K562 (cell line): ENCODE data around the gene AHCYL1. TPM values are rescaled to one million over a fixed set of nuclear protein-coding genes. Genes with fewer than 3 reads are reported as not detected.

Experiments used
- ATAC-seq: fragments of 200-7000 bp; cut with Tn5 transposase; 3 replicates; pipeline ENCODE4 v1.9.1; 2020; ENCODE audit warnings: moderate library complexity
- BruUV-seq: library from RNA; stranded (reverse); fragments of 400-500 nt; replicated peaks from 2 replicates; lab custom pipeline; 2021; lab: Mats Ljungman, UMichigan
- CTCF ChIA-PET: fragments of 300-600 bp; formaldehyde crosslinking; extraction: SDS; loops from one replicate; lab custom pipeline; 2021; ENCODE audit warnings: low intra/inter-chr PET ratio; lab: Yijun Ruan, JAX
- POLR2A ChIA-PET: fragments of 300-600, 350-650 bp; sonication (Branson Sonifier 250); formaldehyde crosslinking; extraction: SDS; loops from one replicate; lab custom pipeline; 2021; ENCODE audit warnings: antibody characterized with exemption, inconsistent platforms; lab: Yijun Ruan, JAX
- DNase-seq, 4 experiments: peaks; one replicate each; pipeline versions ENCODE4 v3.0.0 to v3.0.0-alpha.2; 2011 to 2018; ENCODE audit warnings: low spot score in 3 of 4, mixed read lengths in 3 of 4; ENCODE audit errors: extremely low read depth in 1 of 4
- FAIRE-seq: peaks from 2 replicates; lab custom pipeline; 2011; peaks lifted over from hg19 to GRCh38; lab: Jason Lieb, UNC
- H2AFZ ChIP-seq: 2 replicates; pipeline ENCODE4 v1.6.0; 2011; ENCODE audit warnings: low read depth, low read length, control low read depth, inconsistent platforms
- H3K27ac ChIP-seq: fragments of 200-600 bp; 3 replicates; pipeline ENCODE4 v1.8.0; 2011; ENCODE audit warnings: low read depth, mild to moderate bottlenecking, control low read depth, inconsistent platforms, low read length, moderate library complexity, mixed read lengths; ENCODE audit errors: extremely low read depth
- H3K27me3 ChIP-seq, 2 experiments: fragments of 300-600 bp in 1 of 2; 2 replicates in 1 of 2; 3 replicates in 1 of 2; pipeline versions ENCODE4 v1.6.0 to v1.8.0; 2011; ENCODE audit warnings: inconsistent platforms in 2 of 2, low read length in 2 of 2, mild to moderate bottlenecking in 1 of 2, mixed read lengths in 1 of 2, moderate library complexity in 1 of 2; ENCODE audit not compliant: control insufficient read depth in 2 of 2, insufficient read depth in 2 of 2
- H3K36me3 ChIP-seq: fragments of 300-600 bp; 3 replicates; pipeline ENCODE4 v1.8.0; 2011; ENCODE audit warnings: mild to moderate bottlenecking, low read length, inconsistent platforms; ENCODE audit not compliant: control insufficient read depth, insufficient read depth
- H3K4me1 ChIP-seq, 2 experiments: fragments of 200-600 bp in 1 of 2; replicated peaks in 1 of 2; 2 replicates in 1 of 2; 3 replicates in 1 of 2; pipeline versions ENCODE4 v1.5.1 to v1.8.0; 2011; ENCODE audit warnings: inconsistent platforms in 2 of 2, low read length in 2 of 2, mild to moderate bottlenecking in 1 of 2, mixed read lengths in 1 of 2, moderate library complexity in 1 of 2; ENCODE audit not compliant: control insufficient read depth in 2 of 2, insufficient read depth in 2 of 2
- H3K4me2 ChIP-seq: 2 replicates; pipeline ENCODE4 v1.6.1; 2011; ENCODE audit warnings: low read length, control low read depth, inconsistent platforms, mixed read lengths; ENCODE audit not compliant: insufficient read depth
- H3K4me3 ChIP-seq: fragments of 200-600 bp; sonication (generic), shearing (Covaris generic); 2 replicates; pipeline ENCODE4 v1.5.1; 2016; ENCODE audit warnings: control low read depth, inconsistent platforms
- H3K79me2 ChIP-seq: fragments of 200-600 bp; 3 replicates; pipeline ENCODE4 v1.8.0; 2011; ENCODE audit warnings: low read length, inconsistent platforms; ENCODE audit not compliant: control insufficient read depth, insufficient read depth
- H3K9ac ChIP-seq, 2 experiments: 2 replicates each; pipeline versions ENCODE4 v1.6.0 to v1.6.1; 2011; ENCODE audit warnings: low read depth in 2 of 2, low read length in 2 of 2, control low read depth in 1 of 2, inconsistent platforms in 1 of 2, mild to moderate bottlenecking in 1 of 2, mixed read lengths in 1 of 2; ENCODE audit not compliant: insufficient read depth in 1 of 2
- H3K9me1 ChIP-seq: one replicate; pipeline ENCODE4 v1.6.0; 2011; ENCODE audit warnings: inconsistent platforms, mild to moderate bottlenecking, low read length, moderate library complexity; ENCODE audit not compliant: control insufficient read depth, insufficient read depth
- H3K9me3 ChIP-seq: replicated peaks from 2 replicates; pipeline ENCODE4 v1.5.1; 2011; ENCODE audit warnings: low read depth, low read length, inconsistent platforms; ENCODE audit not compliant: control insufficient read depth, insufficient read depth
- H4K20me1 ChIP-seq: replicated peaks from 2 replicates; pipeline ENCODE4 v1.6.1; 2011; ENCODE audit warnings: low read length, inconsistent platforms, mixed read lengths; ENCODE audit not compliant: control insufficient read depth, insufficient read depth
- BCOR ChIP-seq: fragments of 450-650 bp; IDR thresholded peaks from 2 replicates; pipeline ENCODE4 v1.6.1; 2016
- CHD2 ChIP-seq: IDR thresholded peaks from 2 replicates; pipeline ENCODE4 v1.6.1; 2011; ENCODE audit warnings: low read depth, low read length
- E2F3 ChIP-seq: fragments of 250-450 bp; sonication (Bioruptor Pico); IDR thresholded peaks from 2 replicates; pipeline ENCODE4 v1.4.0; 2020; ENCODE audit warnings: mild to moderate bottlenecking
- HES1 ChIP-seq: fragments of 450-650 bp; IDR thresholded peaks from 2 replicates; pipeline ENCODE4 v1.6.1; 2016; ENCODE audit warnings: low read depth, mild to moderate bottlenecking, moderate library complexity
- HNRNPUL1 ChIP-seq: fragments of 200-400 bp; formaldehyde crosslinking; IDR thresholded peaks from 2 replicates; pipeline ENCODE4 v1.6.1; 2017; ENCODE audit warnings: low read length
- KLF10 ChIP-seq: fragments of 250-450 bp; sonication (Bioruptor Pico); IDR thresholded peaks from 2 replicates; pipeline ENCODE4 v1.6.1; 2021; ENCODE audit warnings: matching md5 sums
- MTA2 ChIP-seq: fragments of 450-650 bp; IDR thresholded peaks from 2 replicates; pipeline ENCODE4 v1.6.1; 2016; ENCODE audit warnings: low read depth
- NCOA2 ChIP-seq, 2 experiments: fragments of 450-650 bp; IDR thresholded peaks; 2 replicates each; pipeline ENCODE4 v1.6.1; 2018; ENCODE audit warnings: mild to moderate bottlenecking in 2 of 2, moderate library complexity in 1 of 2; ENCODE audit not compliant: partially characterized antibody in 2 of 2
- RBM14 ChIP-seq: fragments of 200-400 bp; formaldehyde crosslinking; IDR thresholded peaks from 2 replicates; pipeline ENCODE4 v1.6.1; 2018; ENCODE audit warnings: low read depth, mild to moderate bottlenecking, low read length, moderate library complexity, borderline replicate concordance; ENCODE audit not compliant: insufficient read depth
- SMC3 ChIP-seq: conservative IDR thresholded peaks from 2 replicates; pipeline ENCODE4 v1.6.1; 2011; ENCODE audit warnings: low read depth, low read length, improper control_type of control experiment; ENCODE audit not compliant: insufficient read depth
- TARDBP ChIP-seq: fragments of 450-650 bp; IDR thresholded peaks from 2 replicates; pipeline ENCODE4 v1.6.1; 2016
- ZMIZ1 ChIP-seq, 2 experiments: fragments of 150-350 bp in 1 of 2; IDR thresholded peaks; 2 replicates each; pipeline ENCODE4 v1.6.1; 2012 to 2016; ENCODE audit warnings: low read depth in 2 of 2, low read length in 2 of 2, mild to moderate bottlenecking in 1 of 2, moderate library complexity in 1 of 2
- WGBS: fragments of 100-300 bp; shearing (Covaris generic); methylation state at CpG from one replicate; pipeline ENCODE4 v1.1.6; 2016; ENCODE audit warnings: low coverage, mixed read lengths; ENCODE audit not compliant: insufficient coverage; ENCODE audit errors: missing lambda C conversion rate; 5-methylcytosine and 5-hydroxymethylcytosine counted together
- in situ Hi-C: fragments of 300-500 bp; cut with MboI; formaldehyde crosslinking; loops from 4 replicates; pipeline ENCODE4 v1.15.0; 2018; ENCODE audit warnings: inconsistent platforms, mixed read lengths
- intact Hi-C: fragments of 100-400 bp; cut with micrococcal nuclease; formaldehyde crosslinking; loops from 2 replicates; pipeline ENCODE4 v1.14.2; 2022
- polyA plus RNA-seq, 8 experiments: library from polyadenylated mRNA; depleted of rRNA in 4 of 8; stranded (reverse) in 5 of 8; unstranded in 3 of 8; fragments of >200 nt; fragmentation: Nextera tagmentation in 2 of 8; fragmentation: Illumina TruSeq in 1 of 8; extraction: Ambion mirVana in 2 of 8; extraction: Trizol in 1 of 8; gene quantifications; 2 replicates each; pipeline versions ENCODE4 v1.2.1 to v1.2.3, GENCODE V29; 2011 to 2014; ENCODE audit warnings: inconsistent platforms in 1 of 8, missing spikeins in 1 of 8
- total RNA-seq, 7 experiments: library from RNA; depleted of rRNA in 6 of 7; stranded (reverse); fragments of >200 nt in 6 of 7; fragmentation: Illumina TruSeq in 2 of 7; extraction: Trizol in 2 of 7; gene quantifications; 2 replicates each; pipeline versions ENCODE4 v1.2.1 to v1.2.3, GENCODE V29; 2011 to 2021; ENCODE audit warnings: low replicate concordance in 1 of 7

The AHCYL1 gene
- total and polyA plus RNA-seq, 9 of the 15 experiments (the other 6 are each of a cell fraction or from before 2014, with no cell fraction given), result 27.3 to 118 (median 44.5) TPM

- peaks cover 4% of the 10 kb centered on the region; the same call in 2 of the 3 replicates for H3K79me2 ChIP-seq
- H3K9me3 ChIP-seq, result no peaks in the 10 kb centered on the region
- H3K36me3 ChIP-seq, result peaks cover 82% of the 10 kb centered on the region
- WGBS, result 81% methylated on average over 6 of the region's 6 CpGs
- H3K9ac ChIP-seq, result no peak overlapping the region
- no peaks in the 10 kb centered on the region for H3K4me1 ChIP-seq
- no peaks in the 10 kb centered on the region for H3K27me3 ChIP-seq
- H3K4me2 ChIP-seq, result no peak overlapping the region
- no peaks in the 10 kb centered on the region for H4K20me1 ChIP-seq
- intact Hi-C loops, result no loop called here
- in situ Hi-C loops, result loop anchor here (10.0 kb wide), 1 partner anchor 367 kb away; no protein-coding TSS in a partner anchor
- ATAC-seq, result no peak
- TF ChIP-seq SMC3 (no peak), HNRNPUL1 (no peak), NCOA2 (IDR thresholded peaks at IDR 0.05; ENCODE audit: partially characterized antibody in 2 of 2) (no peak), MTA2 (no peak), BCOR (no peak), RBM14 (no peak), TARDBP (no peak), KLF10 (no peak), CHD2 (no peak), E2F3 (CRISPR knock-in tag) (no peak), HES1 (no peak), ZMIZ1 (IDR thresholded peaks at IDR 0.05; ENCODE audit: low read depth in 2 of 2, low read length in 2 of 2) (no peak)
- TF ChIP-seq, all 486 proteins: peak for 0
- POLR2A ChIA-PET, result interaction anchor here (0.6 to 1.2 kb wide), 3 partner anchors 17 to 393 kb away, joined by 4 read pairs; partner anchors contain the start of gene AHCYL1
- no peak overlapping the region for H3K4me3 ChIP-seq
- H3K9me1 ChIP-seq, result no peaks in the 10 kb centered on the region
- no peak overlapping the region for H3K27ac ChIP-seq
- FAIRE-seq (no peak), DNase-seq (no peak)
- CTCF ChIA-PET, result interaction anchor here (0.7 to 2.1 kb wide), 2 partner anchors 234 to 236 kb away, joined by 3 to 27 read pairs; no protein-coding TSS in a partner anchor
- H2AFZ ChIP-seq, result no peak overlapping the region
- BruUV-seq, result no TSS peak
Measured at GRCh38 chr1:110012100-110012780, 27.7 kb downstream of the AHCYL1 start.
